Measurements from ENCODE around the gene IPO13.
A peak's percentile ranks its signal among the peaks of the same experiment; 100 is the strongest.

IPO13 gene

DNA sequence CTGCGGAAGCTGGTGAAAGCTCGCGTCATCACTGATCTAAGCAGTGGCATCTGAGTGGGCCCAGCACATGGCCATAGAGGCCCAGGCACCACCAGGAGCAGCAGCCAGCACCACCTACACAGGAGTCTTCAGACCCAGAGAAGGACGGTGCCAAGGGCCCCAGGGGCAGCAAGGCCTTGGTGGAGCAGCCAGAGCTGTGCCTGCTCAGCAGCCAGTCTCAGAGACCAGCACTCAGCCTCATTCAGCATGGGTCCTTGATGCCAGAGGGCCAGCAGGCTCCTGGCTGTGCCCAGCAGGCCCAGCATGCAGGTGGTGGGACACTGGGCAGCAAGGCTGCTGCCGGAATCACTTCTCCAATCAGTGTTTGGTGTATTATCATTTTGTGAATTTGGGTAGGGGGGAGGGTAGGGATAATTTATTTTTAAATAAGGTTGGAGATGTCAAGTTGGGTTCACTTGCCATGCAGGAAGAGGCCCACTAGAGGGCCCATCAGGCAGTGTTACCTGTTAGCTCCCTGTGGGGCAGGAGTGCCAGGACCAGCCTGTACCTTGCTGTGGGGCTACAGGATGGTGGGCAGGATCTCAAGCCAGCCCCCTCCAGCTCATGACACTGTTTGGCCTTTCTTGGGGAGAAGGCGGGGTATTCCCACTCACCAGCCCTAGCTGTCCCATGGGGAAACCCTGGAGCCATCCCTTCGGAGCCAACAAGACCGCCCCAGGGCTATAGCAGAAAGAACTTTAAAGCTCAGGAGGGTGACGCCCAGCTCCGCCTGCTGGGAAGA, 16.4 kb upstream of the IPO13 start:
- peak; percentile 35 for DNase-seq

GRCh38 chr1:43930949-43931275, 15.8 kb upstream of the IPO13 start:
- DNase-seq = no peak

GRCh38 chr1:43931711-43932660, 14.8 kb upstream of the IPO13 start:
- no peak for DNase-seq

DNA sequence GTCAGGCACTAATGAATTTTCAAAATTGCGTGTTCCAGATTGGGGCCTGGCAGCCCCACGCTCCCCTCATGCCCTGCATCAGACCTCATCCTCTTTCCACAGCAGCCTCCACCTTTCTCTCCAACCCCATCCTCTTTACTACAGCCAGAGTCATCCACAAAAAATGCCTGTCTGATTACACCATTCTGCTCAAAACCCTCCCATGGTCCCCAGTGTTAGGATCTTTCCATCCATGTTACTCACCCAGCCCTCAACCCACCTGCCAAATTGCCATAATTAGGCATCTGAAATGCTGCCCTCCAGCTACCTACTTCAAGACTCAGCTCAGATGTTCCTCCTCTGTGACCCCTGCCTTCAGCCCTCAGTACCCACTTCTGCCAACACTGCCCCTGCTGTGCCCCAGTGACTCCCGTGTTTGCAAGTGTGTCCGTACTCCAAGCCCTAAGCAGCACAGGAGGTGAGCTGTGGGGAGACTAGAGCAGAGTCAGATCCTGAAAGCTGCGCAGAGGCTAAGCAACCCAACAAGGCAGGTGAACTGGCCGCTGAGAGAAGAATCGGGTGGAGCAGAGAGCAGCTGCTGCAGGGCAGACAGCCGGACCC, 13.9 kb upstream of the IPO13 start:
- no peak for DNase-seq

GRCh38 chr1:43933386-43934100, 13.2 kb upstream of the IPO13 start, which contains the start of gene ARTN:
ARTN (plus strand) TSS chr1:43933801; CDS start chr1:43935657, 1,856 bp downstream.
- DNase-seq = no peak

DNA sequence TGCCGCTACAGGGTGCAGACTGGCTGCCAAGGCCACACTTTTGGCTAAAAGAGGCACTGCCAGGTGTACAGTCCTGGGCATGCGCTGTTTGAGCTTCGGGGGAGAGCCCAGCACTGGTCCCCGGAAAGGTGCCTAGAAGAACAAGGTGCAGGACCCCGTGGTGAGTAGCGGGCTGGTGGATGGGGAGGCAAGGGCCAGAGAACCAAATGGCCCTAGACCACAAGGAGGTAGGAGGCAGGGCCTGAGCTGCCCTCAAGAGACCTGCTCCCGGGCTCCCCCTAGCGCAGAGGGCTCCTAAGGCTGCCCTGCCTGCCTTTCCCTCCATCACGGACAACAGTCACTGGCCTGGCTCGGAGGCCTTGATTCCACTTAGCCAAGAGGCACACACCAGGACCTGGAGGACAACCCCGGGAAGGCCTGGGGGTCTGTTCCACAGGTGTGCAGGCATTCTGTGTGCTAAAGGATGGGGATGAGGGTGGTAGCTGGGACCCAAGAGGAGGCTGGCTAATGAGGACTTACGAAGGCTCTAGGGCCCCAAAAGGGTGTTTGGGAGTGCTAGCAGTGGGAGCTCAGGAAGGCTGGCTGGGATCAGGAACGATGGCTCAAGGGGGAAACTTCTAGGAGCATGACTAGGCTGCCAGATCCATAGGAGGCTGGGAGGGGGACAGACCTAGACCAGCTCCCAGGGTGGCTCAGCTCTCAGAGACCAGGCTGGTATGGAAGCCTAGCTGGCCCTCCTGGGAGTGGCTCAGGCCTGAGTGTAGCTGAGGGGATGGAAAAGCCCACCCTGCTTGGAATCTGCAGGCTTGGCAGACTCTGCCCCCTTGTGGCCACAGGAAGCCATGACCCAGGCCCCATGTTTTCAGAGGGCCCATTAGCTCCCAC, 12.4 kb upstream of the IPO13 start:
- peak; percentile 89 for DNase-seq

DNA sequence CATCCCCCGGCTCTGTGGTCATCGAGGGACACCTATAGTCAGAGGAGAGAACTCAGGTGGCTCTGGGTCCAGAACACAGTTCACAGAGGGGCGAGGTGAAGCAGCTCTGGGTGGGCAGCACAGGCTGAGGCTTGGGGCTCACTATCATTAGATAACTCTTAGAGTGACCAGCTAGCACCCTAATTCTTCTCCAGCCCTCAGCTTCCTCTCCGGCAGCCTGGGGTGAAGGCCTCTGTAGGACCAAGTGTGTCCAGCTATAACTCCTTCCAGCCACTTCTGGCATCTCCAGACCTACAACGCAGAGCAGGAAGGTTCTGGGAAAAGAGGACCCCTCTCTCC, 11.8 kb upstream of the IPO13 start:
- DNase-seq = no peak

GRCh38 chr1:43935711-43936427, 10.9 kb upstream of the IPO13 start:
- no peak for DNase-seq

- no peak for DNase-seq
Measured at GRCh38 chr1:43936431-43937151, 10.2 kb upstream of the IPO13 start.

DNA sequence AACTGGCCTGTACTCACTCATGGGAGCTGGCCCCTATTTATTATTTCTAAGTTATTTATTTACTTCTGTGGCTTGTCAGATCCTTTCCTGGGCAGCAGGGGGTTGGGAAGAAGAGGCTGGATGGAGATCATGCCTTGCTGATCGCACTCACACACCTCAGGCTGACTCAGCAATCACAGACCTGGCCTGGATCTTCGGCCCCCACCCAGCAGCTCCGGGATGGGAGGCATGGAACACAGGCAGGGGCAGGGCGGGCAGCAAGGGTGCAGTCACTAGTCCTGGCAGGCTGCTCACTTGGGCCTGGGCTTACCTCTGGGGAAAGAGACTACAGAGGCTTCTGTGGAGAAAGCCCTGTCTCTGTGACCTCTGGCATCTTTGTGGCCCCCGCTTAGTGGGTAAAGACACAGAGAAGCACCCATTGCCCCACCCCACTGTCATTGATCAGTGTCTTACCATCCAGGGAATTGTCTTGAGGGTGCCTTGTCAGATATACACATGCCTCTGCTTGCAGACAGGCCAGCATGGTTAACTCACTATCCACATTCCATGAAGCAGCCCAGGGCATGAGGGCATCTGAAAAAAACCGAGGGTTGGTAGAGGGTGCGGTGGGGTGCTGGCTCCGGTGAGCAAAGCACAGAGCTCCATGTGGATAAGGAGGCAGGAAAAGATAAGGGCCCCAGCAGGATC, 9.4 kb upstream of the IPO13 start:
- DNase-seq = no peak

GRCh38 chr1:43938383-43938782, 8.4 kb upstream of the IPO13 start:
- DNase-seq = no peak

- DNase-seq = no peak
Measured at GRCh38 chr1:43938892-43939587, 7.7 kb upstream of the IPO13 start.

DNA sequence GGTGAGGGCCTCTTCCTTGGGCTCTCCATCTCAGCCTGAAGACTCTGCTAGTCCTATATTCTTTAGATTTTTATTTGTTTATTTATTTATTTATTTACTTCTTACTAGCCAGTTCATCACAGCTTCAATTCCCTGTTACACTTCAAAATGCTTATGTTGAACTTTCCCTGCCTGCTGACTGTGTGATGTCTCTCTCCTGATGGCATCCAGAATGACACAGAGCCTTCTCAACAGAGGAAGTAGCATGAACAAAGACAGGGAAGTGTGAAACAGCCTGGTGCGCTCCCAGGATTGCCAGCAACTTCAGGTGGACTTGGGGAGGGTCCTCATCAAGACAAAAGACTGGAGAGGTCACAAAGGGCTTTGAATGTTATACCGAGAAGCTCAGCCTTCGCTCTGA, 4.3 kb upstream of the IPO13 start:
- no peak for DNase-seq

DNA sequence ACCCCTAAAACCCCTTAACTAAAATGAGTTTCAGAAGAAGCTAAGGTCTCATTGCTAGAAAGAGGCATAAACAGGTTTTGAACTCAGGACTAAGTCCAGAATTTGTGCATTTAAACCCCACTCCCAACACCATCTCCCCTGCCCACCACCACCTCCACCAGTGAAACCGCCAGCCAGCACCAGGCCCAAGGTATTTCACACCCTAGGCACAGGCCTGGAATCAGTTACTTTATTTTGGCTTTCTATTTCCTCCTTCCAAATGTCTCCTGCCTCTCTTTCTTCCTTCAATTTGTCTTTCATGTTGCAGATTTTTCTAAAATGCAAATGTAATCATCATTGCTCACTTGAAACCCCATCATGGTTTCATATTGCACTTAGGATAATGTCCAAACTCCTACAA, 1.9 kb upstream of the IPO13 start:
- DNase-seq = no peak

- DNase-seq = no peak
Measured at GRCh38 chr1:43945674-43946235, 995 bp upstream of the IPO13 start.

DNA sequence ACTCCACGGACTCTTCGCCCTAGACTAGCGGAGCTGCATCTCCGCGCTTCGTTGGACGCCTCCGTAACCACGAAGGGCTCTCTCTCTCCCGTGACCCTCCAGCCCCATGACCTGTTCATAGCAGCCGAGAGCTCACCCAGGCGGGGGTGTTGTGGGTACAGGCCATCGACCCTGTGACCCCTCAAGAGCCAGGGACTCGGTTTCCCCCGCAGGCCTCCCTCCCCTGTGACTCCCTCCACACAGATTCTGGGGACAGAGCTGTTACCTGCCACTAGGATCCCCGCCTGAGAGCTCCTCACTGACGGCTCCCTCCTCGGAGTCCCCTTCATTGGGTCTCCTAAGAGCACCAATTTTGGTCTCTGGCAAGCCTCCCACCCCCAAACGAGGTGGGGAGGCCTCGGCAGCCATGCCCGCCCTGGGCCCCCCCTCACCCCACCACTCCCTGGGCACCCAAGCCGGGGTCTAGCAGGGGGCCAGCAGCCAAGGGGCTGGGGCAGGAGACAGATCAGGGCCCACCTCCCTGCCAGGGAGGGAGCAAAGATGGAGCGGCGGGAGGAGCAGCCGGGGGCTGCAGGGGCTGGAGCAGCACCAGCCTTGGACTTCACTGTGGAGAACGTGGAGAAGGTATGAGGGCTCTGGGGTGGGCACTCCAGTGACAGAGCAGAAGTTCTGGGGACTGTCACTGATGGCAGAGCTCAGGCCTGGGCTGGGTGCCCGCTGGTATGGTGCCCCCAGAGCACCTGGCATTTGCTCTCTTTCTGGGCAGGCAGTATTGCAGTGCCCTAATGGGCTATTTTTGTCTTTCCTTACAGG, 517 bp downstream of the IPO13 start:
- no peak for DNase-seq

DNA sequence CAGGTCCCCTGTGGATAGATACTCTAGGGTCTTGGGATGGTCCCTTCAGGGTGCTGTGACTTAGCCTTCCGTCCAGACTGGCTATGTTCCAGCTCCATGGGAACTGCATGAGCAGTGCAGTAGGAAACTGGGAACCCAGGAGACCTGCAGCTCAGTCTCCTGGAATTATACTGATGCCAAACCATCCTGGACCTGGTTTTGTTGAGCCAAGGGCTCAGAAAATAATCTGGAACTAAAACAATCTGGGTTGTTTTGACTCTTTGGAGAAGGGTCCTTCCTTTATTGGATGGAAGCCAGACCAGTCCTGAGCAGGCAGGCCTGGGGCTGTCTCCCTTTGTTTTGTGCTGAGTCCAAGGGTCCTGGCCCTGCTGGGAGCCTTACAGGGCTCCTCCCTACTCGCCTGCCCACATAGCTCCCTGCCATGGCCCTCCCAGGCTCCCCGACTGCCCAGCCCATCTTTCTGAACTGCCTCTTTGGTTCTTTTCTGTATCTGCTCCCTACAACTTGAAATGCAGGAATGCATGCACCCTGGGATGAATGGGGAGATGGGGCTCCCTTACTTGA, 1.2 kb downstream of the IPO13 start:
- DNase-seq = no peak

DNA sequence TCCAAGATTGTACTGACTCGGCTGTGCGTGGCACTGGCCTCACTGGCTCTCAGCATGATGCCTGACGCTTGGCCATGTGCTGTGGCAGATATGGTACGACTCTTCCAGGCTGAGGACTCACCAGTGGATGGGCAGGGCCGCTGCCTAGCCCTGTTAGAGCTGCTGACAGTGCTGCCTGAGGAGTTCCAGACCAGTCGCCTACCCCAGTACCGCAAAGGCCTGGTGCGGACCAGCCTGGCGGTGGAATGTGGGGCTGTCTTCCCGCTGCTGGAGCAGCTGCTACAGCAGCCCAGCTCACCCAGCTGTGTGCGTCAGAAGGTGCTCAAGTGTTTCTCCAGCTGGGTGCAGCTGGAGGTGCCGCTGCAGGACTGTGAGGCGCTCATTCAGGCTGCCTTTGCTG, 2.9 kb downstream of the IPO13 start:
- DNase-seq = no peak
